Spleen (tissue), 11 donors: ENCODE measurements around the gene ZDHHC24. TPM values are rescaled to one million over a fixed set of nuclear protein-coding genes. Genes with fewer than 3 reads are reported as not detected.
A peak's percentile ranks its signal among the peaks of the same experiment; 100 is the strongest.
"Not testable (repeated sequence)": the region's sequence is repeated elsewhere in the genome, so short reads cannot be mapped to it uniquely, and the experiment has no call there.

Experiments
- DNase-seq: peaks from one replicate; pipeline ENCODE4 v3.0.0-alpha.2; 2020
- H3K27ac ChIP-seq, 8 donors: fragments of 200-600 bp; sonication (generic) in 7 of 8; 1 replicate in 4 of 8; 2 replicates in 4 of 8; pipeline versions ENCODE4 v1.5.0 to v1.8.0; 2016 to 2021; ENCODE audit warnings: inconsistent platforms in 4 of 8, mild to moderate bottlenecking in 4 of 8, moderate library complexity in 1 of 8
- H3K27me3 ChIP-seq, 7 donors: fragments of 200-600 bp; sonication (generic) in 6 of 7; replicated peaks in 1 of 7; 1 replicate in 4 of 7; 2 replicates in 3 of 7; pipeline versions ENCODE4 v1.5.0 to v1.8.0; 2016 to 2021; ENCODE audit warnings: inconsistent platforms in 3 of 7, mild to moderate bottlenecking in 1 of 7
- H3K36me3 ChIP-seq, 6 donors: fragments of 200-600 bp; sonication (generic) in 5 of 6; 1 replicate in 4 of 6; 2 replicates in 2 of 6; pipeline versions ENCODE4 v1.5.0 to v1.8.0; 2016 to 2021; ENCODE audit warnings: inconsistent platforms in 2 of 6
- H3K4me1 ChIP-seq, 6 donors: fragments of 200-600 bp; sonication (generic) in 5 of 6; 1 replicate in 3 of 6; 2 replicates in 3 of 6; pipeline versions ENCODE4 v1.5.0 to v1.8.0; 2016 to 2021; ENCODE audit warnings: inconsistent platforms in 3 of 6
- H3K4me3 ChIP-seq, 8 donors: fragments of 200-600 bp; sonication (generic) in 7 of 8; 1 replicate in 4 of 8; 2 replicates in 4 of 8; pipeline versions ENCODE4 v1.5.0 to v1.8.0; 2016 to 2021; ENCODE audit warnings: inconsistent platforms in 4 of 8, mild to moderate bottlenecking in 4 of 8, moderate library complexity in 2 of 8
- H3K9me3 ChIP-seq, 8 donors: fragments of 200-600 bp; sonication (generic) in 7 of 8; 1 replicate in 4 of 8; 2 replicates in 4 of 8; pipeline versions ENCODE4 v1.5.0 to v1.8.0; 2016 to 2021; ENCODE audit warnings: inconsistent platforms in 4 of 8
- CTCF ChIP-seq, 11 experiments: fragments of 200-600 bp in 7 of 11; fragments of 450-650 bp in 4 of 11; sonication (generic) in 4 of 11; IDR thresholded peaks in 8 of 11; conservative IDR thresholded peaks in 3 of 11; 1 replicate in 7 of 11; 2 replicates in 4 of 11; pipeline versions ENCODE4 v1.4.0 to v1.8.0; 2016 to 2021; ENCODE audit warnings: antibody characterized with exemption in 11 of 11, inconsistent platforms in 4 of 11, mild to moderate bottlenecking in 1 of 11
- POLR2A ChIP-seq, 3 donors: fragments of 450-650 bp; IDR thresholded peaks; one replicate each; pipeline ENCODE4 v1.5.1; 2017; ENCODE audit warnings: antibody characterized with exemption in 3 of 3, mild to moderate bottlenecking in 1 of 3
- POLR2AphosphoS5 ChIP-seq, 3 donors: sonication (generic); formaldehyde crosslinking; IDR thresholded peaks; one replicate each; pipeline ENCODE4 v1.5.1; 2017; ENCODE audit warnings: antibody characterized with exemption in 3 of 3
- WGBS, 5 donors: extraction: QIAGEN DNeasy Blood & Tissue Kit in 3 of 5; methylation state at CpG; one replicate each; pipeline versions ENCODE4 v1.1.5 to v1.1.7; 2013 to 2018; 5-methylcytosine and 5-hydroxymethylcytosine counted together
- intact Hi-C: fragments of 100-400 bp; cut with DNase I; formaldehyde crosslinking; loops from one replicate; pipeline ENCODE4 v1.15.0; 2023; ENCODE audit warnings: low total_unique reads
- polyA plus RNA-seq, 3 donors: library from polyadenylated mRNA; stranded (reverse); fragments of 200-250 nt; gene quantifications; one replicate each; pipeline ENCODE4 v1.2.1, GENCODE V29; 2013
- total RNA-seq, 7 donors: library from RNA; depleted of rRNA in 3 of 7; stranded (reverse); fragments of >200 nt in 3 of 7; fragmentation: NEBNext Ultra II Directional in 4 of 7; extraction: Animal tissue kit (Norgen Biotek cat#: 25700) in 4 of 7; gene quantifications; one replicate each; pipeline versions ENCODE4 v1.1.0 to v1.2.1, GENCODE V29; 2016 to 2021
- donor health status: healthy with polysubstance abuse.
- donor health status: DM: no; HTN: no; CAD: no; lungs with moderate emphysema.
- donor health status: DM: no; HTN: no; CAD: no.
- donor health status: Bipolar disorder and iron deficiency.
- donor health status: healthy.
- donor health status: DM: no; HTN: no; CAD: no.
- donor health status: DM: yes; HTN: yes; CAD: no.

ZDHHC24 gene
- total and polyA plus RNA-seq, 10 donors, result 9.1 to 25.7 (median 21.1) TPM

- intact Hi-C loops, result no loop called here
- Histone ChIP-seq H3K9me3 (no peaks in the 10 kb centered on the region), H3K27me3 (no peaks in the 10 kb centered on the region), H3K36me3 (no peaks in the 10 kb centered on the region), H3K4me1 (peaks cover 18 to 47% (median 40%) of the 10 kb centered on the region in 6 donors), H3K27ac (peak overlapping the region; percentile 68 to 92 (median 88)), H3K4me3 (peak overlapping the region; percentile 55 to 87 (median 62))
- DNase-seq, result no peak
- WGBS, 5 donors, result 5 to 8% (median 7%) methylated on average over 12 of the region's 12 CpGs
- TF ChIP-seq POLR2AphosphoS5 (IDR thresholded peaks at IDR 0.05) (no peak), CTCF (IDR thresholded peaks at IDR 0.05 in 8 of 11, conservative IDR thresholded peaks at IDR 0.05 in 3 of 11) (no peak), POLR2A (IDR thresholded peaks at IDR 0.05) (no peak)
Observed at GRCh38 chr11:66593303-66593635, 47.4 kb upstream of the ZDHHC24 start.

- peak; percentile 57 to 89 (median 68) for TF ChIP-seq CTCF (IDR thresholded peaks at IDR 0.05 in 8 of 11, conservative IDR thresholded peaks at IDR 0.05 in 3 of 11)
- TF ChIP-seq POLR2A (IDR thresholded peaks at IDR 0.05), result peak in 2 of 3 donors; percentile 72 to 92
- peak; percentile 97 to 99 (median 99) for TF ChIP-seq POLR2AphosphoS5 (IDR thresholded peaks at IDR 0.05)
- Histone ChIP-seq H3K4me3 (peak within 1 kb of the TSS; percentile 55 to 87 (median 62)), H3K4me1 (peaks cover 18 to 45% (median 40%) of the 10 kb centered on the region in 6 donors), H3K27ac (peak within 1 kb of the TSS; percentile 68 to 92 (median 88)), H3K9me3 (no peaks in the 10 kb centered on the region), H3K27me3 (no peaks in the 10 kb centered on the region), H3K36me3 (no peaks in the 10 kb centered on the region)
- intact Hi-C loops, result no loop called here
- peak; percentile 100 for DNase-seq
- WGBS, 5 donors, result 0 to 15% (median 15%) methylated on average over 27 to 68 of the region's 68 CpGs
Observed at GRCh38 chr11:66592457-66593302, 46.8 kb upstream of the ZDHHC24 start, which contains the start of the genes CCDC87 and CCS. TSS of gene CCDC87 (minus strand) at chr11:66593063. CDS start at chr11:66593015, 48 bp downstream. TSS of gene CCS (plus strand) at chr11:66593185. CDS start at chr11:66593262, 77 bp downstream.

GRCh38 chr11:66591175-66591574 lies 45.3 kb upstream of the ZDHHC24 start:
- whole genome bisulfite sequencing, 5 donors, result 79 to 93% (median 82%) methylated on average over 2 of the region's 2 CpGs
- Histone ChIP-seq H3K9me3 (no peaks in the 10 kb centered on the region), H3K4me3 (no peak overlapping the region), H3K4me1 (peaks cover 18 to 44% (median 40%) of the 10 kb centered on the region in 6 donors), H3K27ac (no peak overlapping the region), H3K36me3 (no peaks in the 10 kb centered on the region), H3K27me3 (no peaks in the 10 kb centered on the region)
- DNase-seq, result no peak
- TF ChIP-seq POLR2A (IDR thresholded peaks at IDR 0.05), result no peak
- TF ChIP-seq CTCF (IDR thresholded peaks at IDR 0.05 in 8 of 11, conservative IDR thresholded peaks at IDR 0.05 in 3 of 11), result no peak
- no peak for TF ChIP-seq POLR2AphosphoS5 (IDR thresholded peaks at IDR 0.05)
- intact Hi-C loops, result no loop called here

- no peak for DNase-seq
- WGBS, 5 donors, result 91 to 97% (median 95%) methylated on average over 7 of the region's 7 CpGs
- Histone ChIP-seq H3K36me3 (no peaks in the 10 kb centered on the region), H3K4me1 (peaks cover 18 to 34% (median 29%) of the 10 kb centered on the region in 6 donors), H3K9me3 (no peaks in the 10 kb centered on the region), H3K4me3 (no peak overlapping the region), H3K27me3 (no peaks in the 10 kb centered on the region), H3K27ac (no peak overlapping the region)
- TF ChIP-seq CTCF (IDR thresholded peaks at IDR 0.05 in 8 of 11, conservative IDR thresholded peaks at IDR 0.05 in 3 of 11) (no peak), POLR2AphosphoS5 (IDR thresholded peaks at IDR 0.05) (no peak), POLR2A (IDR thresholded peaks at IDR 0.05) (no peak)
- intact Hi-C loops, result no loop called here
Observed at GRCh38 chr11:66589996-66590675, 44.3 kb upstream of the ZDHHC24 start.

- WGBS, 5 donors, result 63 to 82% (median 70%) methylated on average over 2 of the region's 2 CpGs
- DNase-seq, intact Hi-C loops, H3K36me3 ChIP-seq, H3K27me3 ChIP-seq, H3K9me3 ChIP-seq, H3K4me3 ChIP-seq, H3K27ac ChIP-seq: not testable (repeated sequence)
- H3K4me1 ChIP-seq, result peaks cover 15 to 25% (median 21%) of the 10 kb centered on the region in 6 donors
Observed at GRCh38 chr11:66589315-66589714, 43.5 kb upstream of the ZDHHC24 start.
